ENCODE results near the gene AP4M1.

Gene AP4M1, protein sequence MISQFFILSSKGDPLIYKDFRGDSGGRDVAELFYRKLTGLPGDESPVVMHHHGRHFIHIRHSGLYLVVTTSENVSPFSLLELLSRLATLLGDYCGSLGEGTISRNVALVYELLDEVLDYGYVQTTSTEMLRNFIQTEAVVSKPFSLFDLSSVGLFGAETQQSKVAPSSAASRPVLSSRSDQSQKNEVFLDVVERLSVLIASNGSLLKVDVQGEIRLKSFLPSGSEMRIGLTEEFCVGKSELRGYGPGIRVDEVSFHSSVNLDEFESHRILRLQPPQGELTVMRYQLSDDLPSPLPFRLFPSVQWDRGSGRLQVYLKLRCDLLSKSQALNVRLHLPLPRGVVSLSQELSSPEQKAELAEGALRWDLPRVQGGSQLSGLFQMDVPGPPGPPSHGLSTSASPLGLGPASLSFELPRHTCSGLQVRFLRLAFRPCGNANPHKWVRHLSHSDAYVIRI

GRCh38 chr7:100101016-100101862 is at the start of gene AP4M1, which contains the start of gene MCM7:
AP4M1 (plus strand) TSS chr7:100101643; CDS start chr7:100101715, 72 bp downstream.
MCM7 (minus strand) TSS chr7:100101397; CDS start chr7:100101294, 103 bp downstream.
- peak; percentile 82 for DNase-seq

GRCh38 chr7:100053215-100053614 is 48.2 kb upstream of the AP4M1 start:
- DNase-seq, result peak; percentile 42

GRCh38 chr7:100057006-100057405 is 44.4 kb upstream of the AP4M1 start:
- DNase-seq, result no peak

GRCh38 chr7:100059251-100059739 is 42.1 kb upstream of the AP4M1 start:
- no peak for DNase-seq

- DNase-seq, result no peak
Measured at GRCh38 chr7:100061518-100062193, 39.8 kb upstream of the AP4M1 start.

DNA sequence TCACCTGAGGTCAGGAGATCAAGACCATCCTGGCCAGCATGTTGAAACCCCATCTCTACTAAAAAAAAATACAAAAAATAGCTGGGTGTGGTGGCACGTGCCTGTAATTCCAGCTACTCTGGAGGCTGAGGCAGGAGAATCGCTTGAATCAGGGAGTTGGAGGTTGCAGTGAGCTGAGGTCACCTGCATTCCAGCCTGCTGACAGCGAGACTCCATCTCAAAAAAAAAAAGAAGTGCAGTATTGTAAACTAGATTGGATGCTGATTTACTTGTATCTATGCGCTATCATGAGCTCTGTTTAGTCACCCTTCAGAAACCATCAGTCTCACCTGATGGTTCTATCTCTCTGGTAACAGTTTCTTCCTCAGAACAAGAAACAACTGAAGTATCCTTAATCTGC is 38.1 kb upstream of the AP4M1 start:
- DNase-seq, result no peak

DNA sequence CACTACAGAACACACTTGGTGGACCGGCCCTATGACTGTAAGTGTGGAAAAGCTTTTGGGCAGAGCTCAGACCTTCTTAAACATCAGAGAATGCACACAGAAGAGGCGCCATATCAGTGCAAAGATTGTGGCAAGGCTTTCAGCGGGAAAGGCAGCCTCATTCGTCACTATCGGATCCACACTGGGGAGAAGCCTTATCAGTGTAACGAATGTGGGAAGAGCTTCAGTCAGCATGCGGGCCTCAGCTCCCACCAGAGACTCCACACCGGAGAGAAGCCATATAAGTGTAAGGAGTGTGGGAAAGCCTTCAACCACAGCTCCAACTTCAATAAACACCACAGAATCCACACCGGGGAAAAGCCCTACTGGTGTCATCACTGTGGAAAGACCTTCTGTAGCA is 37.3 kb upstream of the AP4M1 start:
- no peak for DNase-seq

DNA sequence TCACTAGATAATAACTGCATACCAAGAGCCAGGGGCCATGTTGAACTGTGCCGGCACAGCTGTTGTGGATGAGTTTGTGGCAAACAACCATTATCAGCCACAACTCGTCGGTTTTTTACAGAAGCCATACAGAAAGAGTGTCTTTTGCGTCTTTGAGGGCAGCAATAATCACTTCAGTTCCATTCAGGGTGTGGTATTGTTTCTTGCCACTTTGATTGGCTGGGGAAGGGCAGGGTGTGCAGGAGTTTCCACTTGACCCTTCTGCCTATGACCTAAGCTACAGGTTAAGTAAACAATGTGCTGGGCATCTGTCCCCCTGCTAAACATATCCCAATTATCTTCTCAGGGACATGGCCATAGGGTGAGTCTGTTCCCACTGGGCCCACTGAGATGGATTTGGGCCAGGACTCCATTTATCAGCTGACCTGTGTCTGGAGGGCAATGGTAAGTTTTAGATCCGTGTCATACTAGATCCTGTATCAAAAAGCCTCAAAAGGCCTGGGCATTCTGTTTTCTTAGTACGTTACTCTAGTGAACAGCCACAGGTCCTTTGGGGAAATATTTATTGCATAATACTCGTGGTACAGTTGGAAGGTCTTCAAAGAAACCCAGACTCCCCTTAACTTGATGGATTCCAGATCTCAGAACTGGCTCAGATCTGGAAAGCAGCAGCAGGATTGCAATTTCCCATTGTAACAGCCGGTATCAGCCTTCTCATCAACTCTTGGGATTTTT is 35.8 kb upstream of the AP4M1 start:
- no peak for DNase-seq

GRCh38 chr7:100066953-100067352 is 34.5 kb upstream of the AP4M1 start:
- DNase-seq, result no peak

- no peak for DNase-seq
Measured at GRCh38 chr7:100069991-100070390, 31.5 kb upstream of the AP4M1 start.

- DNase-seq, result no peak
Measured at GRCh38 chr7:100071018-100071723, 30.3 kb upstream of the AP4M1 start.

DNA sequence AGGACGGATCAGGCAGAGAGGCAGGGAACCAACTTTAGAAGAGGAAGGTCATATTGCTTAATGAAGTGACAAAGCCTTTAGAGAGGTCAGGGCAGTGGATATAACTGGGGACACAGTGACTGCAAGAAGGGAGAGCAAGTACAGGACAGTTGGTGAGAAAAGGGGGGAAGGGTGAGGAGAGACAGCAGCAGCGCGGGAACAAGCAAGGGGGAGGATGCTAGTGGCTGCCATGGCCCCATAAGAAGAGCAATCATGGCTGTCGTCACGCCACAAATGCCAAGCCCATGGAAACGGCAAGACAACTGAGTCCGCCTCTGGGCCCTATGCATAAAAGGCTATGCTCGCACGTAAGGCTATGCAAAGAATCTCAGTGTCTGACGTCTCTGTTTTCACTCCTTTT is 29.0 kb upstream of the AP4M1 start:
- DNase-seq, result no peak

DNA sequence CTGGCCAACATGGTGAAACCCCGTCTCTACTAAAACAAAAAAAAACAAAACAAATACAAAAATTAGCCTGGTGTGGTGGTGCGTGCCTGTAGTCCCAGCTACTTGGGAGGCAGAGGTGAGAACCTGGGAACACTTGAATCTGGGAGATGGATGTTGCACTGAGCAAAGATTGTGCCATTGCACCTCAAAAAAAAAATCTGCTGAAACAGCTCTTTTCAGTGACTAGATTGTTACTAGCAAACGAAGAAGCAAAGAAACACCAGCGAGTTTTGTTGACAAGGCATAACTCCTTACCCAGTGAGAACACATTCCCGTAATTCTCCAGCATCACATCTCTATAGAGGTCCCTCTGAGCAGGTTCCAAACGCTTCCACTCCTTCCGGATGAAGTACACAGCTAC is 26.6 kb upstream of the AP4M1 start:
- DNase-seq, result no peak

GRCh38 chr7:100075418-100075817 is 26.0 kb upstream of the AP4M1 start:
- no peak for DNase-seq

DNA sequence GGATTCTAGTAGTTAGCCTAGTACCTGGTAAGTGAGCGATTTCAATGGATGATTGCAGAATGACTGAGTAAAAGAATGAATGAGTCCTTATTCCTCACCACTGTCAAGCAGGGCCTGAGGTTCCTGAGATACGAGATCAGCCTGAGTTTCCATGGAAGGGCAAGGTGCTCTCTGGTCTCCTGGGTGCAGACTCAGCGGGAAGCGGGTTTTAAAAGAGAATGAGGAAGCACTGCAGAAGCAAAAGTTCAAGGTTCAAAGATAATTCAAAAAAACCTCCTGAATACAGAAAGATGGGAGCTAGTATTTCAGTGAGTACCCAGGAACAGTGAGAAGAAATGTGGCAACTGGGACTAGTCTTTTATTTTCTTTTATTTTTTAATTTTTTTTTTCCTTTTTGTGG is 24.2 kb upstream of the AP4M1 start:
- DNase-seq, result no peak

- DNase-seq, result no peak
Measured at GRCh38 chr7:100079024-100079560, 22.4 kb upstream of the AP4M1 start.

- DNase-seq, result no peak
Measured at GRCh38 chr7:100080907-100081534, 20.4 kb upstream of the AP4M1 start.

- peak; percentile 86 for DNase-seq
Measured at GRCh38 chr7:100081535-100082102, 19.8 kb upstream of the AP4M1 start, which contains the start of gene ZNF3. ZNF3 (minus strand) TSS chr7:100081723; CDS start chr7:100077357, 4,366 bp downstream.

- no peak for DNase-seq
Measured at GRCh38 chr7:100082978-100083377, 18.5 kb upstream of the AP4M1 start.

GRCh38 chr7:100085515-100085914 is 15.9 kb upstream of the AP4M1 start:
- no peak for DNase-seq

Data from NCI-H524 treated with DMSO at 0.1 percent for 48 hours (cell line).